H9 (cell line): Measurements from ENCODE around the gene STIM2. TPM values are rescaled to one million over a fixed set of nuclear protein-coding genes. Genes with fewer than 3 reads are reported as not detected.

Experiments used
- DNase-seq: peaks from one replicate; pipeline ENCODE4 v3.0.0-alpha.2; 2017
- H2AFZ ChIP-seq: one replicate; pipeline ENCODE4 v1.6.1; 2013; ENCODE audit warnings: mild to moderate bottlenecking, low read length, control low read depth, moderate library complexity
- H2AK5ac ChIP-seq: 2 replicates; pipeline ENCODE4 v1.6.1; 2013; ENCODE audit warnings: low read length, control low read depth, mixed read lengths; ENCODE audit not compliant: insufficient read length
- H2BK120ac ChIP-seq: one replicate; pipeline ENCODE4 v1.6.1; 2013; ENCODE audit warnings: low read depth, mild to moderate bottlenecking, low read length, control low read depth, inconsistent platforms; ENCODE audit not compliant: poor library complexity, severe bottlenecking
- H2BK12ac ChIP-seq: 2 replicates; pipeline ENCODE4 v1.6.1; 2013; ENCODE audit warnings: low read length, control low read depth, mixed read lengths, low read depth; ENCODE audit not compliant: insufficient read length
- H2BK15ac ChIP-seq: 2 replicates; pipeline ENCODE4 v1.6.1; 2013; ENCODE audit warnings: low read depth, low read length, control low read depth
- H2BK20ac ChIP-seq: one replicate; pipeline ENCODE4 v1.6.1; 2013; ENCODE audit warnings: low read depth, mild to moderate bottlenecking, low read length, control low read depth, inconsistent platforms; ENCODE audit not compliant: poor library complexity, severe bottlenecking
- H2BK5ac ChIP-seq: 2 replicates; pipeline ENCODE4 v1.6.1; 2013; ENCODE audit warnings: low read length, control low read depth, mixed read lengths; ENCODE audit not compliant: insufficient read length
- H3K14ac ChIP-seq: 2 replicates; pipeline ENCODE4 v1.6.1; 2013; ENCODE audit warnings: low read length, control low read depth; ENCODE audit not compliant: insufficient read depth
- H3K18ac ChIP-seq: 2 replicates; pipeline ENCODE4 v1.6.1; 2013; ENCODE audit warnings: low read depth, mild to moderate bottlenecking, mixed read lengths, low read length, control low read depth; ENCODE audit not compliant: insufficient read length
- H3K23ac ChIP-seq: 2 replicates; pipeline ENCODE4 v1.6.1; 2013; ENCODE audit warnings: low read length, control low read depth, mixed read lengths, low read depth; ENCODE audit not compliant: insufficient read length
- H3K23me2 ChIP-seq: 2 replicates; pipeline ENCODE4 v1.6.1; 2013; ENCODE audit warnings: low read depth, mild to moderate bottlenecking, mixed read lengths, low read length, control low read depth; ENCODE audit not compliant: insufficient read length, poor library complexity, severe bottlenecking
- H3K27ac ChIP-seq: 2 replicates; pipeline ENCODE4 v1.5.1; 2013; ENCODE audit warnings: low read length, control low read depth, mixed read lengths, low read depth; ENCODE audit not compliant: insufficient read length
- H3K27me3 ChIP-seq: 2 replicates; pipeline ENCODE4 v1.6.1; 2013; ENCODE audit warnings: low read length, control low read depth, inconsistent platforms; ENCODE audit not compliant: insufficient read depth
- H3K4ac ChIP-seq: 2 replicates; pipeline ENCODE4 v1.6.1; 2013; ENCODE audit warnings: low read depth, mild to moderate bottlenecking, control low read depth, inconsistent platforms, low read length, moderate library complexity
- H3K4me1 ChIP-seq: 2 replicates; pipeline ENCODE4 v1.6.1; 2013; ENCODE audit warnings: low read length, control low read depth, inconsistent platforms; ENCODE audit not compliant: insufficient read depth
- H3K4me2 ChIP-seq: 2 replicates; pipeline ENCODE4 v1.6.1; 2013; ENCODE audit warnings: low read length, control low read depth, mixed read lengths; ENCODE audit not compliant: insufficient read length, insufficient read depth
- H3K56ac ChIP-seq: 2 replicates; pipeline ENCODE4 v1.6.1; 2013; ENCODE audit warnings: low read depth, mild to moderate bottlenecking, mixed read lengths, low read length, control low read depth; ENCODE audit not compliant: insufficient read length
- H3K79me1 ChIP-seq: 2 replicates; pipeline ENCODE4 v1.6.1; 2013; ENCODE audit warnings: low read depth, mild to moderate bottlenecking, moderate library complexity, low read length, control low read depth, inconsistent platforms; ENCODE audit not compliant: insufficient read depth, poor library complexity, severe bottlenecking
- H3K79me2 ChIP-seq: 2 replicates; pipeline ENCODE4 v1.6.1; 2013; ENCODE audit warnings: low read length, control low read depth, inconsistent platforms; ENCODE audit not compliant: insufficient read depth
- H3K9ac ChIP-seq: 2 replicates; pipeline ENCODE4 v1.6.1; 2013; ENCODE audit warnings: low read length, control low read depth, mixed read lengths; ENCODE audit not compliant: insufficient read length; ENCODE audit errors: extremely low read depth
- H3K9me3 ChIP-seq: one replicate; pipeline ENCODE4 v1.6.1; 2013; ENCODE audit warnings: low read depth, low read length, inconsistent platforms; ENCODE audit not compliant: control insufficient read depth
- H3T11ph ChIP-seq: one replicate; pipeline ENCODE4 v1.6.1; 2013; ENCODE audit warnings: mild to moderate bottlenecking, low read length, control low read depth, inconsistent platforms
- H4K20me1 ChIP-seq: one replicate; pipeline ENCODE4 v1.6.1; 2013; ENCODE audit not compliant: control insufficient read depth, insufficient read length, insufficient read depth
- H4K5ac ChIP-seq: 2 replicates; pipeline ENCODE4 v1.6.1; 2013; ENCODE audit warnings: low read depth, mild to moderate bottlenecking, mixed read lengths, low read length, control low read depth; ENCODE audit not compliant: insufficient read length
- H4K8ac ChIP-seq: replicated peaks from 2 replicates; pipeline ENCODE4 v1.6.1; 2013; ENCODE audit warnings: low read length, control low read depth, mixed read lengths, low read depth; ENCODE audit not compliant: insufficient read length
- H4K91ac ChIP-seq: 2 replicates; pipeline ENCODE4 v1.6.1; 2013; ENCODE audit warnings: low read depth, mild to moderate bottlenecking, moderate library complexity, mixed read lengths, low read length, control low read depth; ENCODE audit not compliant: insufficient read length
- H3K27ac Mint-ChIP-seq, 3 experiments: 2 replicates in 2 of 3; 3 replicates in 1 of 3; pipeline ENCODE4 v1.8.0; 2020 to 2021; ENCODE audit warnings: mixed read lengths in 3 of 3, mild to moderate bottlenecking in 1 of 3, moderate library complexity in 1 of 3
- H3K27me3 Mint-ChIP-seq: 2 replicates; pipeline ENCODE4 v1.8.0; 2021; ENCODE audit warnings: low read depth, mild to moderate bottlenecking, moderate library complexity, mixed read lengths
- H3K36me3 Mint-ChIP-seq, 3 experiments: 2 replicates in 2 of 3; 3 replicates in 1 of 3; pipeline ENCODE4 v1.8.0; 2020 to 2021; ENCODE audit warnings: low read depth in 3 of 3, mixed read lengths in 3 of 3; ENCODE audit not compliant: insufficient read depth in 1 of 3
- H3K4me1 Mint-ChIP-seq, 2 experiments: 2 replicates each; pipeline ENCODE4 v1.8.0; 2020; ENCODE audit warnings: mixed read lengths in 2 of 2
- H3K4me3 Mint-ChIP-seq, 2 experiments: 2 replicates in 1 of 2; 3 replicates in 1 of 2; pipeline ENCODE4 v1.8.0; 2020 to 2021; ENCODE audit warnings: mild to moderate bottlenecking in 2 of 2, mixed read lengths in 2 of 2, moderate library complexity in 1 of 2
- H3K9me3 Mint-ChIP-seq, 2 experiments: 2 replicates in 1 of 2; 3 replicates in 1 of 2; pipeline ENCODE4 v1.8.0; 2020; ENCODE audit warnings: mild to moderate bottlenecking in 2 of 2, mixed read lengths in 2 of 2, moderate library complexity in 1 of 2
- total RNA-seq: library from RNA; stranded (reverse); gene quantifications from 2 replicates; pipeline ENCODE4 v1.2.1, GENCODE V29; 2021
- TF ChIP-seq, protein P1 (sequence below): fragments of 200-600 bp; sonication (generic); conservative IDR thresholded peaks from 3 replicates; pipeline ENCODE4 v1.8.0; 2021; ENCODE audit warnings: antibody characterized with exemption, mild to moderate bottlenecking

The STIM2 gene
- total RNA-seq, 1 experiment from 2014 or later, result 26.2 TPM

DNA sequence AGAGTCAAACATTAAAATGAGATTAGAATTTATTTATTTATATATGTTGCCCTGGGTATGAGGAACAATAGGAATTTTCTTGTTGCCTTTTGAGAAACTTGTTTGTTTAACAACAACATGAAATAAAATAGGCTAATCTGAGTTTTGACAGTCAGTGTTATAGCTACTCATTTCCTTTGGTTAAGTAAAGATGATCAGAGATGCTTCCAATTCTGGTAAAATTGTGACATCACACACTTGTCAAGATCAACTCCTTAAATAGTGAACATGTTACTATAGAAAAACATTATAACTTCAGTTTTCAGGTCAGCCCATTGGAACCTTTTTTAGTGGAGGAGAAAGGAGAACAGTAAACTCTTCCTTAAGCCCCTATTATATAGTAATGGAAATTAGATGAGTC lies 136.1 kb downstream of the STIM2 start:
- no peak overlapping the region for H3K23ac ChIP-seq
- H3K27ac Mint-ChIP-seq, result peak overlapping the region in 1 of 3 experiments; percentile 58; a peak in 1 of 7 replicates
- H3K14ac ChIP-seq, result no peak overlapping the region
- no peak overlapping the region for H4K5ac ChIP-seq
- no peak overlapping the region for H3K9ac ChIP-seq
- H4K20me1 ChIP-seq, result no peaks in the 10 kb centered on the region
- H2BK12ac ChIP-seq, result no peak overlapping the region
- H3K27ac ChIP-seq, result no peak overlapping the region
- no peak overlapping the region for H3K18ac ChIP-seq
- no peaks in the 10 kb centered on the region for H3K79me1 ChIP-seq
- peaks cover 0 to 1% (median 0%) of the 10 kb centered on the region in 3 experiments; a peak in 1 of 7 replicates for H3K36me3 Mint-ChIP-seq
- H2BK20ac ChIP-seq, result no peak overlapping the region
- no peak overlapping the region for H3K4me2 ChIP-seq
- H2BK5ac ChIP-seq, result no peak overlapping the region
- H4K91ac ChIP-seq, result no peak overlapping the region
- H3K4me1 Mint-ChIP-seq, result peaks cover under 1 to 4% of the 10 kb centered on the region in 2 experiments
- H3K9me3 Mint-ChIP-seq, result no peaks in the 10 kb centered on the region
- H3K56ac ChIP-seq, result no peak overlapping the region
- H3T11ph ChIP-seq, result no peak overlapping the region
- no peaks in the 10 kb centered on the region for H3K23me2 ChIP-seq
- no peak for DNase-seq
- H3K4me1 ChIP-seq, result peaks cover 4% of the 10 kb centered on the region; the same call in 1 of the 2 replicates
- H2AK5ac ChIP-seq, result no peak overlapping the region
- no peak overlapping the region for H3K4ac ChIP-seq
- H2BK120ac ChIP-seq, result no peak overlapping the region
- H3K27me3 Mint-ChIP-seq, result no peaks in the 10 kb centered on the region
- no peak overlapping the region for H2AFZ ChIP-seq
- TF ChIP-seq, protein P1, sequence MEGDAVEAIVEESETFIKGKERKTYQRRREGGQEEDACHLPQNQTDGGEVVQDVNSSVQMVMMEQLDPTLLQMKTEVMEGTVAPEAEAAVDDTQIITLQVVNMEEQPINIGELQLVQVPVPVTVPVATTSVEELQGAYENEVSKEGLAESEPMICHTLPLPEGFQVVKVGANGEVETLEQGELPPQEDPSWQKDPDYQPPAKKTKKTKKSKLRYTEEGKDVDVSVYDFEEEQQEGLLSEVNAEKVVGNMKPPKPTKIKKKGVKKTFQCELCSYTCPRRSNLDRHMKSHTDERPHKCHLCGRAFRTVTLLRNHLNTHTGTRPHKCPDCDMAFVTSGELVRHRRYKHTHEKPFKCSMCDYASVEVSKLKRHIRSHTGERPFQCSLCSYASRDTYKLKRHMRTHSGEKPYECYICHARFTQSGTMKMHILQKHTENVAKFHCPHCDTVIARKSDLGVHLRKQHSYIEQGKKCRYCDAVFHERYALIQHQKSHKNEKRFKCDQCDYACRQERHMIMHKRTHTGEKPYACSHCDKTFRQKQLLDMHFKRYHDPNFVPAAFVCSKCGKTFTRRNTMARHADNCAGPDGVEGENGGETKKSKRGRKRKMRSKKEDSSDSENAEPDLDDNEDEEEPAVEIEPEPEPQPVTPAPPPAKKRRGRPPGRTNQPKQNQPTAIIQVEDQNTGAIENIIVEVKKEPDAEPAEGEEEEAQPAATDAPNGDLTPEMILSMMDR, result no peak
- H3K4me3 Mint-ChIP-seq, result no peak overlapping the region
- H3K27me3 ChIP-seq, result no peaks in the 10 kb centered on the region
- H2BK15ac ChIP-seq, result no peak overlapping the region
- no peaks in the 10 kb centered on the region for H3K79me2 ChIP-seq
- H3K9me3 ChIP-seq, result no peaks in the 10 kb centered on the region
- no peak overlapping the region for H4K8ac ChIP-seq
